HG03342 (cell line): ENCODE data around the gene ITIH5.
"Not testable (repeated sequence)": the region's sequence is repeated elsewhere in the genome, so short reads cannot be mapped to it uniquely, and the experiment has no call there.

Source experiments
- ATAC-seq: cut with Tn5 transposase; IDR thresholded peaks from one replicate; pipeline ENCODE4 v1.9.1; 2021; ENCODE audit warnings: mild to moderate bottlenecking, moderate library complexity; ENCODE audit not compliant: unreplicated experiment

The ITIH5 gene

GRCh38 chr10:7666253-7667023 lies at the start of gene ITIH5:
Gene ITIH5, minus strand, starts transcription at chr10:7666966. Its CDS starts 74 bp downstream, at chr10:7666892.
- no peak for ATAC-seq

- no peak for ATAC-seq
Observed at GRCh38 chr10:7715515-7715914, 48.7 kb upstream of the ITIH5 start.

- ATAC-seq, result not testable (repeated sequence)
Observed at GRCh38 chr10:7711075-7711474, 44.3 kb upstream of the ITIH5 start.

GRCh38 chr10:7710446-7710845 lies 43.7 kb upstream of the ITIH5 start:
- ATAC-seq, result no peak

- ATAC-seq, result no peak
Observed at GRCh38 chr10:7708832-7709231, 42.1 kb upstream of the ITIH5 start.

- ATAC-seq, result no peak
Observed at GRCh38 chr10:7707858-7708622, 41.3 kb upstream of the ITIH5 start.

- ATAC-seq, result no peak
Observed at GRCh38 chr10:7707102-7707501, 40.3 kb upstream of the ITIH5 start.

GRCh38 chr10:7706534-7707073 lies 39.8 kb upstream of the ITIH5 start:
- ATAC-seq, result no peak

GRCh38 chr10:7705341-7705740 lies 38.6 kb upstream of the ITIH5 start:
- ATAC-seq, result no peak

GRCh38 chr10:7704071-7705016 lies 37.6 kb upstream of the ITIH5 start:
- ATAC-seq, result no peak

- no peak for ATAC-seq
Observed at GRCh38 chr10:7703140-7703539, 36.4 kb upstream of the ITIH5 start, which contains the start of gene ITIH2. Gene ITIH2, plus strand, starts transcription at chr10:7703316. Its CDS starts 119 bp downstream, at chr10:7703435.

- no peak for ATAC-seq
Observed at GRCh38 chr10:7702288-7702812, 35.6 kb upstream of the ITIH5 start.

- no peak for ATAC-seq
Observed at GRCh38 chr10:7701158-7701742, 34.5 kb upstream of the ITIH5 start.

GRCh38 chr10:7700577-7701125 lies 33.9 kb upstream of the ITIH5 start:
- no peak for ATAC-seq

GRCh38 chr10:7697426-7697825 lies 30.7 kb upstream of the ITIH5 start:
- no peak for ATAC-seq

GRCh38 chr10:7696545-7696944 lies 29.8 kb upstream of the ITIH5 start:
- ATAC-seq, result no peak

GRCh38 chr10:7693194-7693593 lies 26.4 kb upstream of the ITIH5 start:
- not testable (repeated sequence) for ATAC-seq

GRCh38 chr10:7692368-7692767 lies 25.6 kb upstream of the ITIH5 start:
- not testable (repeated sequence) for ATAC-seq

GRCh38 chr10:7690885-7691597 lies 24.3 kb upstream of the ITIH5 start:
- ATAC-seq, result not testable (repeated sequence)
